Suprapubic skin (tissue), 3 donors: ENCODE data around the gene PDILT.

ENCODE experiments used
- CTCF ChIP-seq, 2 donors: fragments of 200-600 bp in 1 of 2; fragments of 450-650 bp in 1 of 2; sonication (generic) in 1 of 2; IDR thresholded peaks; one replicate each; pipeline ENCODE4 v1.5.1; 2016 to 2019; ENCODE audit warnings: antibody characterized with exemption in 2 of 2, mild to moderate bottlenecking in 1 of 2, moderate library complexity in 1 of 2
- POLR2AphosphoS5 ChIP-seq, 3 donors: sonication (generic); formaldehyde crosslinking; IDR thresholded peaks; one replicate each; pipeline ENCODE4 v1.6.1; 2017; ENCODE audit warnings: antibody characterized with exemption in 3 of 3

- TF ChIP-seq CTCF (IDR thresholded peaks at IDR 0.05) (no peak), POLR2AphosphoS5 (IDR thresholded peaks at IDR 0.05) (no peak)
Observed at GRCh38 chr16:20395946-20396345, 8.6 kb downstream of the PDILT start.
